GM12865 (cell line): ENCODE measurements around the gene DAO.

Source experiments
- DNase-seq: peaks from one replicate; pipeline ENCODE4 v3.0.0; 2010; ENCODE audit warnings: low read depth
- H3K4me3 ChIP-seq: 2 replicates; pipeline ENCODE4 v1.5.1; 2011; ENCODE audit warnings: mild to moderate bottlenecking, low read depth, low read length, control low read depth
- TF ChIP-seq, protein P1 (sequence below): IDR thresholded peaks from 2 replicates; pipeline ENCODE4 v1.5.1; 2011; ENCODE audit warnings: low read length, control low read depth, low read depth, inconsistent platforms; ENCODE audit not compliant: insufficient read depth; ENCODE audit errors: missing control alignments

Gene DAO

DNA sequence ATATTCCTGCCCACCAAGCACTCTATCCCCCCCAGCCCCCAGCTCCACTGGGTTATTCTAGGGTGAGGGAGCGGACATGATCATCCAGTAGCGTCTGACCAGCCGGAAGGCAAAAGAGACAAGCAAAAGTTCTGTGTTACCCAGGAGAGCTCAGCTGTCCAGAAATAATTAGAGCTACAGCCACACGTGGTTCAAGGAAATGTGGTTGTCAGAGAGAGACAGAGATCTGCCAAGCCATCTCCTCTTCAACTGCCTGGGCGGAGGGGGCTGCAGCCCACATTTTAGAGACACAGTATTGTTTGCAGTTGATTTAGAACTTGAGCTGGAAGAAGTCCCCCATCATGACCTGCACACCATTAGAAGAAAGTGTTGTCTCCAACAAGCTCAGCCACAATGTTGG is 30.4 kb downstream of the DAO start:
- no peak overlapping the region for H3K4me3 ChIP-seq
- DNase-seq: no peak
- TF ChIP-seq, protein P1, sequence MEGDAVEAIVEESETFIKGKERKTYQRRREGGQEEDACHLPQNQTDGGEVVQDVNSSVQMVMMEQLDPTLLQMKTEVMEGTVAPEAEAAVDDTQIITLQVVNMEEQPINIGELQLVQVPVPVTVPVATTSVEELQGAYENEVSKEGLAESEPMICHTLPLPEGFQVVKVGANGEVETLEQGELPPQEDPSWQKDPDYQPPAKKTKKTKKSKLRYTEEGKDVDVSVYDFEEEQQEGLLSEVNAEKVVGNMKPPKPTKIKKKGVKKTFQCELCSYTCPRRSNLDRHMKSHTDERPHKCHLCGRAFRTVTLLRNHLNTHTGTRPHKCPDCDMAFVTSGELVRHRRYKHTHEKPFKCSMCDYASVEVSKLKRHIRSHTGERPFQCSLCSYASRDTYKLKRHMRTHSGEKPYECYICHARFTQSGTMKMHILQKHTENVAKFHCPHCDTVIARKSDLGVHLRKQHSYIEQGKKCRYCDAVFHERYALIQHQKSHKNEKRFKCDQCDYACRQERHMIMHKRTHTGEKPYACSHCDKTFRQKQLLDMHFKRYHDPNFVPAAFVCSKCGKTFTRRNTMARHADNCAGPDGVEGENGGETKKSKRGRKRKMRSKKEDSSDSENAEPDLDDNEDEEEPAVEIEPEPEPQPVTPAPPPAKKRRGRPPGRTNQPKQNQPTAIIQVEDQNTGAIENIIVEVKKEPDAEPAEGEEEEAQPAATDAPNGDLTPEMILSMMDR: no peak

- TF ChIP-seq, protein P1: no peak
- H3K4me3 ChIP-seq: no peak overlapping the region
- no peak for DNase-seq
Observed at GRCh38 chr12:108911915-108912314, 32.0 kb downstream of the DAO start.

DNA sequence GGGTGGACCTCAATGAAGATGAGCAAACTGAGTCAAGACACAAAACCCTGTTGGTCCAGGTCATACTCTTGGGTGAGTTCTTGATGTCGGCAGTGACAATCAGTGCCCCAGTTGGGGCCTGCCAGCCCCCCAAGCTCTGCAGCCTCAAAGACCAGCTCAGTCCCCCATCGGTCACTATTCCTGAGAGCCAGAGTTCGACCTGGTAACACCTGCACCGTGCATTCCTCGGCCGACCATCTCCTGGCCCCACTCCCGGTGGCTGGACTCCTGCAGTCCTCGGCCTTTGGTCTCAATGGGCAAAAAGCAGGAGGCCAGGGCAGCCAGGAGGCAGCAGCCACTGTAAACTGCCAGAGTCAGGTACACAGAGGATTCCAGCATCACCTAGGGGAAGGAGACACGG is 32.5 kb downstream of the DAO start:
- no peak overlapping the region for H3K4me3 ChIP-seq
- TF ChIP-seq, protein P1: no peak
- DNase-seq: no peak

GRCh38 chr12:108914121-108914531 is 34.2 kb downstream of the DAO start:
- DNase-seq: no peak
- TF ChIP-seq, protein P1: no peak
- H3K4me3 ChIP-seq: no peak overlapping the region

GRCh38 chr12:108915632-108916133 is 35.8 kb downstream of the DAO start:
- DNase-seq: no peak

DNA sequence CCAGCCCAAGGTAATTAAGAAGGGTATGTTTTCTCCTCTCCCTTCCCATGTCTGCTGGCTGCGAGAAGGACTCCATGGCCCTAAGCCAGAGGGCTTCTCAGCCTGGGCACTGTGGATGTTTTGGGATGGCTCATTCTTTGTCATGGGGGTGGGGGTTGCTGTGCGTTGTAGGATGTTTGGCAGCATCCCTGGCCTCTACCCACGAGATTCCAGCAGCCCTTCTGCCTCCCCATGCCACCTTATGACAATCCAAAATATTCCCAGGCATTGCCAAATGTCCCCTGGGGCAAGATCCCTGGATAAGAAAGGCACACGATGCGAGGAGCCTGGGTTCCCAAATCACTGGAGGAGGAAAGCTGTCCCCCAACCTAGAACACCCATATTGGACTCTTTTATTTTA is 36.4 kb downstream of the DAO start:
- H3K4me3 ChIP-seq: no peak overlapping the region
- no peak for DNase-seq
- TF ChIP-seq, protein P1: no peak

More at GRCh38 chr12:108915632-108916133, 35.8 kb downstream of the DAO start:
- TF ChIP-seq, protein P1: no peak
- no peak overlapping the region for H3K4me3 ChIP-seq

DNA sequence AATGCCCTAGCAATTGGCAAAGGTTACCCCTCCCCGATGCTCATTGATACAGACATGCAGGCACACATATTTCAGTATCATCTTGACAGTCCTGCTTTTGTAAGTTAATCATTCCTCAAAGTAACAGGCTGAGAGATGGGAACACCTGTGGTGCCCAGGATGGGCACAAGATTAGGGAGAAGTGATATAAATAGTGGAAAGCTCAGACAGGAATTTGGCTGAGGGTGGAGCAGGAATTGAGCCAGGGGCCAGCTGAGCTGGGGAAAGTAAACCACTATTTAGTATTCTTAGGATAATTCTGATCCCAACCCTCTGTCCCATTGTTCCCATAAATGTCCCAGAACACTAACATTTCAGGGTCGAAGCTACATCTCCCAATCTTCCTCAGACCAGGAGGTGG is 38.3 kb downstream of the DAO start:
- TF ChIP-seq, protein P1: no peak
- no peak for DNase-seq
- no peak overlapping the region for H3K4me3 ChIP-seq
